Epithelial cell of proximal tubule (primary cell): ENCODE data around the gene OR2C3. TPM values are rescaled to one million over a fixed set of nuclear protein-coding genes. Genes with fewer than 3 reads are reported as not detected.

Source experiments
- DNase-seq: peaks from one replicate; pipeline ENCODE4 v3.0.0-alpha.2; 2011; ENCODE audit warnings: low read depth
- H3K4me3 ChIP-seq: 2 replicates; pipeline ENCODE4 v1.5.1; 2011; ENCODE audit warnings: low read depth, mild to moderate bottlenecking, low read length
- total RNA-seq: library from RNA; depleted of rRNA; stranded (reverse); fragments of >200 nt; gene quantifications from 2 replicates; pipeline ENCODE4 v1.2.3, GENCODE V29; 2015
- TF ChIP-seq, protein P1 (sequence below): conservative IDR thresholded peaks from 2 replicates; pipeline ENCODE4 v1.5.1; 2012; ENCODE audit warnings: low read depth, mild to moderate bottlenecking, low read length

The OR2C3 gene
- total RNA-seq, 1 donor from 2014 or later: not detected

- no peak for DNase-seq
- TF ChIP-seq, protein P1, sequence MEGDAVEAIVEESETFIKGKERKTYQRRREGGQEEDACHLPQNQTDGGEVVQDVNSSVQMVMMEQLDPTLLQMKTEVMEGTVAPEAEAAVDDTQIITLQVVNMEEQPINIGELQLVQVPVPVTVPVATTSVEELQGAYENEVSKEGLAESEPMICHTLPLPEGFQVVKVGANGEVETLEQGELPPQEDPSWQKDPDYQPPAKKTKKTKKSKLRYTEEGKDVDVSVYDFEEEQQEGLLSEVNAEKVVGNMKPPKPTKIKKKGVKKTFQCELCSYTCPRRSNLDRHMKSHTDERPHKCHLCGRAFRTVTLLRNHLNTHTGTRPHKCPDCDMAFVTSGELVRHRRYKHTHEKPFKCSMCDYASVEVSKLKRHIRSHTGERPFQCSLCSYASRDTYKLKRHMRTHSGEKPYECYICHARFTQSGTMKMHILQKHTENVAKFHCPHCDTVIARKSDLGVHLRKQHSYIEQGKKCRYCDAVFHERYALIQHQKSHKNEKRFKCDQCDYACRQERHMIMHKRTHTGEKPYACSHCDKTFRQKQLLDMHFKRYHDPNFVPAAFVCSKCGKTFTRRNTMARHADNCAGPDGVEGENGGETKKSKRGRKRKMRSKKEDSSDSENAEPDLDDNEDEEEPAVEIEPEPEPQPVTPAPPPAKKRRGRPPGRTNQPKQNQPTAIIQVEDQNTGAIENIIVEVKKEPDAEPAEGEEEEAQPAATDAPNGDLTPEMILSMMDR: no peak
- no peak overlapping the region for H3K4me3 ChIP-seq
These were observed 17.7 kb downstream of the OR2C3 start for GRCh38 chr1:247518613-247518891.

GRCh38 chr1:247517795-247518612 lies 18.2 kb downstream of the OR2C3 start:
- H3K4me3 ChIP-seq: no peak overlapping the region
- TF ChIP-seq, protein P1: no peak
- no peak for DNase-seq

GRCh38 chr1:247506831-247507230 lies 29.4 kb downstream of the OR2C3 start:
- TF ChIP-seq, protein P1: no peak
- H3K4me3 ChIP-seq: no peak overlapping the region
- no peak for DNase-seq

DNA sequence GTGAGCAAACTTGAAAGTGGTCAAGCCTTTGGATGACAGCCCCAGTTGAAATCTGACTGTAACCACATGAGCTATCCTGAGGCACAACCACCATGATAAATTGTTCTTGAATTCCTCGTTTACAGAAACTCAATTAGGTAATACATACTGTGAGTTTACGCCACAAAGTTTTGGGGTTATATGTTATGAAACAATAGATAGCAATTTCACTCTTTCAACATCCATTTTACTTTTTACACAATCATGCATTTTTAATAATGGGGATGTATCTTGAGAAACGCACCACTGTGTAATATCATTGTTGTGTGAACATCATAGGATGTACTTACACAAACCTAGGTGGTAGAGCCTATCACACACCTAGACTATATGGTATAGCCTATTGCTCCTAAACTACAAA lies 35.4 kb downstream of the OR2C3 start:
- no peak for DNase-seq
- TF ChIP-seq, protein P1: no peak
- H3K4me3 ChIP-seq: no peak overlapping the region

DNA sequence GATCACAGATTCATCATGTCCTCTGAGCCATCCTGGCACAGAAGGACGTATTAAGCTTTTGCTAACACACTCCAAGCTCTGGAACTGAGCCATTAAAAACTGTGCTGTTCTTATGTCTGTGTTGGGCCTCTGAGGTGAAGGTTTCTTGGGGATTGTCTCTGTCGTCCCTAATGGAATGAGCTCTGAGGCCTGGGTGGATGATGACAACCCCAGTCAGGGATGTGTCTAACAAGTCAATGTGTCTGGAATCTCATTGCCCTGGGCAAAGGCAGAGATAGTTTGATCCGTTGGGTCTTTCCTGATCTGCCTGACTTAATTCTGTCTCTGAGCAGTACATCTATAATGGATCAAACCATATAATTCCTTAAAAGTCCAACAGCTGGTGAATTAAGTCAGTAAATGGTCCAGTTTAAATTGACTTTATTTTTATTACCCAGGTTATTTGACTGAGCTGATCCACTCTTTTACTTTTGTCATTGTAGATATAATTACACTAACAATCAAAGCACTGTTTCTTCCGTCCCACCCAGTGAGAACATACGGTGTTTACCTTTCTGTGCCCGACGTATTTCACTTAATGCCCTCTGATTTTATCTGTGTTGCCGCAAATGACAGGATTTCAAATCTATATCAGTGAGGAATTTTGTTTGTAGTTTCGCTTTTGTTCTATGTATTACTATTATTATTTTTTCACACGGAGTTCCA lies 39.5 kb downstream of the OR2C3 start:
- TF ChIP-seq, protein P1: no peak
- DNase-seq: no peak
- no peak overlapping the region for H3K4me3 ChIP-seq

- TF ChIP-seq, protein P1: no peak
- no peak for DNase-seq
- H3K4me3 ChIP-seq: no peak overlapping the region
These were observed 41.5 kb downstream of the OR2C3 start for GRCh38 chr1:247494767-247495166.
